ENCODE results near the gene FHOD3.

Gene FHOD3

GRCh38 chr18:36595046-36595817, 297.7 kb downstream of the FHOD3 start:
- Histone ChIP-seq H3K27ac (ENCODE audit: low read depth, low read length) (no peak overlapping the region), H3K9ac (ENCODE audit: low read depth, low read length) (no peak overlapping the region), H3K36me3 (ENCODE audit: control insufficient read depth, insufficient read depth, low read length) (no peaks in the 10 kb centered on the region), H3K27me3 (ENCODE audit: control insufficient read depth, insufficient read depth, low read length) (no peaks in the 10 kb centered on the region), H3K4me1 (ENCODE audit: control insufficient read depth, insufficient read depth, low read length) (peaks cover 5% of the 10 kb centered on the region; the same call in 1 of the 2 replicates), H3K9me3 (ENCODE audit: control insufficient read depth, insufficient read depth, low read length) (no peaks in the 10 kb centered on the region), H3K4me3 (ENCODE audit: low read depth, low read length) (no peak overlapping the region)

DNA sequence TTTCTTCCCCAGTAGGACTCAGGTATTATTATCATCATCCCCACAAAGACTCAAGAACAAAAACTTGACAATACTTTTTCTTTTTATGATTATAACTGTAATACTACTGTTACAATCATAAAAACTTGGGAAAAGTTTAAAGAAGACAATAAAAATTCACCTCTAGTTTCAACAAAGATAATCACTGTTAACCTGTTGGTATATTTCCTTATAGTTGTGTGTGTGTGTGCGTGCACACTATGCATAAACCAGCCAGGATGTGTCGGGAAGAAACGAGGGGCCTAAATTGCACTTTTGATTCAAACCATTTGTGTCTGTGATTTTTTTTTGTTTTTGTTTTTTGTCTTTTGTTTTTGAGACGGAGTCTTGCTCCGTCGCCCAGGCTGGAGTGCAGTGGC, 298.3 kb downstream of the FHOD3 start:
- no peaks in the 10 kb centered on the region for H3K36me3 ChIP-seq (ENCODE audit: control insufficient read depth, insufficient read depth, low read length)
- H3K27me3 ChIP-seq (ENCODE audit: control insufficient read depth, insufficient read depth, low read length): no peaks in the 10 kb centered on the region
- H3K9ac ChIP-seq (ENCODE audit: low read depth, low read length): no peak overlapping the region

DNA sequence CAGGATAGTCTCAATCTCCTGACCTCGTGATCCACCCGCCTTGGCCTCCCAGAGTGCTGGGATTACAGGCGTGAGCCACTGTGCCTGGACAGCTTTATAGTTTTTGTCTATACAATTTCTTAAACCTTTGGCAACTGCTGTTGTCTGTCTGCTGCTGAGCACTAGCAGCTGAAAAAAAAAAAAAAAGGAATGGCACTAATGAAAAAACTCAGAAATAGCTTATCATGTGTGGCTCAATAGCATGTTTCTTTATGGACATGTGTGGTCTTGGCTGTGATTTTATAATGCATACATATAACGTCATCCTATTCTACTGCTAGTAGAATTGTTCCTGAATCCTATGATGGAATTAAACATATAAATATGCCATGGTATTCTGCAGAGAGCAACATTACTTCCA, 300.1 kb downstream of the FHOD3 start:
- Histone ChIP-seq H3K27me3 (ENCODE audit: control insufficient read depth, insufficient read depth, low read length) (no peaks in the 10 kb centered on the region), H3K9ac (ENCODE audit: low read depth, low read length) (no peak overlapping the region), H3K27ac (ENCODE audit: low read depth, low read length) (no peak overlapping the region), H3K4me1 (ENCODE audit: control insufficient read depth, insufficient read depth, low read length) (no peaks in the 10 kb centered on the region), H3K36me3 (ENCODE audit: control insufficient read depth, insufficient read depth, low read length) (no peaks in the 10 kb centered on the region), H3K4me3 (ENCODE audit: low read depth, low read length) (no peak overlapping the region), H3K9me3 (ENCODE audit: control insufficient read depth, insufficient read depth, low read length) (no peaks in the 10 kb centered on the region)

More for the DNA sequence above, 298.3 kb downstream of the FHOD3 start:
- Histone ChIP-seq H3K27ac (ENCODE audit: low read depth, low read length) (no peak overlapping the region), H3K4me3 (ENCODE audit: low read depth, low read length) (no peak overlapping the region), H3K9me3 (ENCODE audit: control insufficient read depth, insufficient read depth, low read length) (no peaks in the 10 kb centered on the region), H3K4me1 (ENCODE audit: control insufficient read depth, insufficient read depth, low read length) (0 out of 2 replicates have a peak, but pooled peaks cover under 1% of the 10 kb centered on the region)

GRCh38 chr18:36600548-36600947, 303.0 kb downstream of the FHOD3 start:
- Histone ChIP-seq H3K4me3 (ENCODE audit: low read depth, low read length) (no peak overlapping the region), H3K27ac (ENCODE audit: low read depth, low read length) (no peak overlapping the region), H3K27me3 (ENCODE audit: control insufficient read depth, insufficient read depth, low read length) (no peaks in the 10 kb centered on the region), H3K9ac (ENCODE audit: low read depth, low read length) (no peak overlapping the region), H3K9me3 (ENCODE audit: control insufficient read depth, insufficient read depth, low read length) (no peaks in the 10 kb centered on the region), H3K4me1 (ENCODE audit: control insufficient read depth, insufficient read depth, low read length) (peaks cover 10% of the 10 kb centered on the region), H3K36me3 (ENCODE audit: control insufficient read depth, insufficient read depth, low read length) (no peaks in the 10 kb centered on the region)

DNA sequence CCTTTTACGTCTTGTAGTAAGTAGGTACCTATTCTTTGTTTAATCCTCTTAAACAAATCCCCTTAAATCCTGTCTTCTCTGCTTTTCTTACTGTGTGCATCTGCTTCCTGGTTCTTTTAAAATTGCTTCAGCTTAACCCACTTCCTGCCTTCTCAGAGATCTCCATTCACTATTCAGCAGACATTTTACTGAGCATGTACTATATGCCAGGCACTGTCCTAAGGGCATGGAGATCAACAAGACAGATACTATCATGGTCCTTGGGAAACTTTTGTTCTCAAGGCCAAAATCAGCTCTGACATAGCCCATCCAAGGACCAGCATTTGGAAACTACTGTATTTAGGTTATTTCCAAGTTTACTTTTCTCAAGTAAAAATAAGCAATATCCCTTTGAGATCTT, 303.8 kb downstream of the FHOD3 start:
- Histone ChIP-seq H3K9ac (ENCODE audit: low read depth, low read length) (no peak overlapping the region), H3K27me3 (ENCODE audit: control insufficient read depth, insufficient read depth, low read length) (no peaks in the 10 kb centered on the region), H3K36me3 (ENCODE audit: control insufficient read depth, insufficient read depth, low read length) (no peaks in the 10 kb centered on the region), H3K4me1 (ENCODE audit: control insufficient read depth, insufficient read depth, low read length) (peaks cover 13% of the 10 kb centered on the region), H3K27ac (ENCODE audit: low read depth, low read length) (no peak overlapping the region), H3K9me3 (ENCODE audit: control insufficient read depth, insufficient read depth, low read length) (no peaks in the 10 kb centered on the region), H3K4me3 (ENCODE audit: low read depth, low read length) (no peak overlapping the region)

- no peak overlapping the region for H3K4me3 ChIP-seq (ENCODE audit: low read depth, low read length)
- no peak overlapping the region for H3K27ac ChIP-seq (ENCODE audit: low read depth, low read length)
- H3K9ac ChIP-seq (ENCODE audit: low read depth, low read length): no peak overlapping the region
- H3K4me1 ChIP-seq (ENCODE audit: control insufficient read depth, insufficient read depth, low read length): peaks cover 13% of the 10 kb centered on the region
- H3K27me3 ChIP-seq (ENCODE audit: control insufficient read depth, insufficient read depth, low read length): no peaks in the 10 kb centered on the region
- H3K36me3 ChIP-seq (ENCODE audit: control insufficient read depth, insufficient read depth, low read length): no peaks in the 10 kb centered on the region
- H3K9me3 ChIP-seq (ENCODE audit: control insufficient read depth, insufficient read depth, low read length): no peaks in the 10 kb centered on the region
Observed at GRCh38 chr18:36602071-36602470, 304.6 kb downstream of the FHOD3 start.

GRCh38 chr18:36602620-36603019, 305.1 kb downstream of the FHOD3 start:
- Histone ChIP-seq H3K4me3 (ENCODE audit: low read depth, low read length) (no peak overlapping the region), H3K9ac (ENCODE audit: low read depth, low read length) (no peak overlapping the region), H3K9me3 (ENCODE audit: control insufficient read depth, insufficient read depth, low read length) (no peaks in the 10 kb centered on the region), H3K27me3 (ENCODE audit: control insufficient read depth, insufficient read depth, low read length) (no peaks in the 10 kb centered on the region), H3K4me1 (ENCODE audit: control insufficient read depth, insufficient read depth, low read length) (peaks cover 13% of the 10 kb centered on the region), H3K36me3 (ENCODE audit: control insufficient read depth, insufficient read depth, low read length) (no peaks in the 10 kb centered on the region), H3K27ac (ENCODE audit: low read depth, low read length) (no peak overlapping the region)

GRCh38 chr18:36608107-36608506, 310.6 kb downstream of the FHOD3 start:
- no peak overlapping the region for H3K9ac ChIP-seq (ENCODE audit: low read depth, low read length)
- peaks cover 13% of the 10 kb centered on the region for H3K4me1 ChIP-seq (ENCODE audit: control insufficient read depth, insufficient read depth, low read length)
- H3K27me3 ChIP-seq (ENCODE audit: control insufficient read depth, insufficient read depth, low read length): no peaks in the 10 kb centered on the region
- H3K9me3 ChIP-seq (ENCODE audit: control insufficient read depth, insufficient read depth, low read length): no peaks in the 10 kb centered on the region
- H3K36me3 ChIP-seq (ENCODE audit: control insufficient read depth, insufficient read depth, low read length): no peaks in the 10 kb centered on the region
- H3K4me3 ChIP-seq (ENCODE audit: low read depth, low read length): no peak overlapping the region
- H3K27ac ChIP-seq (ENCODE audit: low read depth, low read length): no peak overlapping the region

DNA sequence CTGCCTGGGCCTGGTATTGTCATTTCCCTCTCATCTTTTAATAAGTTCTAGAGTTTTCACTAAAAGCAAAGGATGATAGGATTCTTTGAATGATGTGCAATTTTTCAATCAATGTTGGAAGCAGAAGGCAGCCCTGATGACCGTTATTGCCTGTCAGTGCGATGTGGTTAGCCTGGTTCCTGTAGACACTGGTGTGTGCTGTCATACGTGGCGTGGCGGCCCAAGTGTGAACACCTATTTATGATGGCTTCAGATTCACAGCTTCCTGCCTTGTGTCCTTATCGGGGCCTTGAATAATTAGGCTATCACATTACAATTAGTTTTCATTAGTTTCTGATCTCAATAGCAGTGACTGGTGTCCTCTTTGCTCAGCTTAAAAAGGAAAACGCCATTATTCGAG, 312.7 kb downstream of the FHOD3 start:
- no peak overlapping the region for H3K9ac ChIP-seq (ENCODE audit: low read depth, low read length)
- H3K27ac ChIP-seq (ENCODE audit: low read depth, low read length): no peak overlapping the region

DNA sequence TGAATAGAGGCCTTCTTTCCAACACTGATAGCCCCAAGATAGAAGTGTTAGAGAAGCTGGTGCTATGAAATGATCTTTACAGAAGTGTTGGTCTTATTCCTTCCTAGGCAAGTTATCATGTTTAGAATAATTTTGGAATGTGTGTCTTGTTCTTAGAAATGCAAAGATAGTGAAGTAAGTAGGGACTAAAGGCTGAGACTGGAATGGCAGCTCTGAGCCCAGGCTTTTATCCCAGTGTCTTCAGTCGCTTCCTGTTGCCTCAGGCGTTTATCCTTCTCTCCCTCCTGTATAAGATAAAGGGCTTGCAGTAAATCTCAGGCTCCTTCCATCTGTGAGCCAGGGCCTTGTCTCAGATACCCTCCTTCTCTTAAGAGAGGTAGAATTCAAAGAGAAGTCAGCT, 313.1 kb downstream of the FHOD3 start:
- Histone ChIP-seq H3K27me3 (ENCODE audit: control insufficient read depth, insufficient read depth, low read length) (no peaks in the 10 kb centered on the region), H3K9ac (ENCODE audit: low read depth, low read length) (no peak overlapping the region), H3K4me1 (ENCODE audit: control insufficient read depth, insufficient read depth, low read length) (peaks cover 2% of the 10 kb centered on the region; the same call in 1 of the 2 replicates), H3K36me3 (ENCODE audit: control insufficient read depth, insufficient read depth, low read length) (no peaks in the 10 kb centered on the region), H3K9me3 (ENCODE audit: control insufficient read depth, insufficient read depth, low read length) (no peaks in the 10 kb centered on the region), H3K4me3 (ENCODE audit: low read depth, low read length) (no peak overlapping the region), H3K27ac (ENCODE audit: low read depth, low read length) (no peak overlapping the region)

More for the DNA sequence above, 312.7 kb downstream of the FHOD3 start:
- no peaks in the 10 kb centered on the region for H3K27me3 ChIP-seq (ENCODE audit: control insufficient read depth, insufficient read depth, low read length)
- H3K4me3 ChIP-seq (ENCODE audit: low read depth, low read length): no peak overlapping the region
- no peaks in the 10 kb centered on the region for H3K9me3 ChIP-seq (ENCODE audit: control insufficient read depth, insufficient read depth, low read length)
- H3K4me1 ChIP-seq (ENCODE audit: control insufficient read depth, insufficient read depth, low read length): peaks cover 7% of the 10 kb centered on the region
- no peaks in the 10 kb centered on the region for H3K36me3 ChIP-seq (ENCODE audit: control insufficient read depth, insufficient read depth, low read length)

- Histone ChIP-seq H3K9me3 (ENCODE audit: control insufficient read depth, insufficient read depth, low read length) (no peaks in the 10 kb centered on the region), H3K4me1 (ENCODE audit: control insufficient read depth, insufficient read depth, low read length) (no peaks in the 10 kb centered on the region), H3K36me3 (ENCODE audit: control insufficient read depth, insufficient read depth, low read length) (no peaks in the 10 kb centered on the region), H3K4me3 (ENCODE audit: low read depth, low read length) (no peak overlapping the region), H3K9ac (ENCODE audit: low read depth, low read length) (no peak overlapping the region), H3K27me3 (ENCODE audit: control insufficient read depth, insufficient read depth, low read length) (no peaks in the 10 kb centered on the region), H3K27ac (ENCODE audit: low read depth, low read length) (no peak overlapping the region)
Observed at GRCh38 chr18:36613069-36613468, 315.6 kb downstream of the FHOD3 start.
